GM12878 (cell line): ENCODE measurements around the gene IHH. TPM values are rescaled to one million over a fixed set of nuclear protein-coding genes. Genes with fewer than 3 reads are reported as not detected.

Source experiments
- ATAC-seq: fragments of 200-7000 bp; cut with Tn5 transposase; 3 replicates; pipeline ENCODE4 v1.9.1; 2020; ENCODE audit warnings: mild to moderate bottlenecking, moderate library complexity
- BruUV-seq: library from RNA; stranded (reverse); fragments of 400-500 nt; replicated peaks from 2 replicates; lab custom pipeline; 2021; lab: Mats Ljungman, UMichigan
- CTCF ChIA-PET: fragments of 300-600 bp; sonication (Branson Sonifier 250); formaldehyde crosslinking; extraction: SDS; loops from one replicate; lab custom pipeline; 2021; ENCODE audit warnings: inconsistent platforms; lab: Yijun Ruan, JAX
- POLR2A ChIA-PET: fragments of 350-600 bp; formaldehyde crosslinking; extraction: SDS; loops from one replicate; lab custom pipeline; 2021; ENCODE audit warnings: inconsistent platforms; lab: Charles Lee
- RAD21 ChIA-PET: fragments of 300-600 bp; sonication (Branson Sonifier 250); formaldehyde crosslinking; loops from one replicate; lab custom pipeline; 2023; ENCODE audit warnings: antibody characterized with exemption; ENCODE audit not compliant: unreplicated experiment; lab: Charles Lee
- SMC1A ChIA-PET: fragments of 300-600 bp; sonication (Branson Sonifier 250); formaldehyde crosslinking; loops from one replicate; lab custom pipeline; 2023; ENCODE audit not compliant: unreplicated experiment, uncharacterized antibody; lab: Charles Lee
- DNase-seq: peaks from one replicate; pipeline ENCODE4 v3.0.0-alpha.2; 2011; ENCODE audit warnings: low read depth, low spot score
- FAIRE-seq: peaks from 3 replicates; lab custom pipeline; 2011; peaks lifted over from hg19 to GRCh38; lab: Jason Lieb, UNC
- H2AFZ ChIP-seq: 2 replicates; pipeline ENCODE4 v1.6.0; 2011; ENCODE audit warnings: low read depth, low read length, control low read depth; ENCODE audit not compliant: control insufficient read depth
- H3K27ac ChIP-seq: 2 replicates; pipeline ENCODE4 v1.5.1; 2011; ENCODE audit warnings: control low read depth; ENCODE audit not compliant: control insufficient read depth, insufficient read depth
- H3K27me3 ChIP-seq, 2 experiments: replicated peaks in 1 of 2; 2 replicates each; pipeline versions ENCODE4 v1.6.0 to v1.6.1; 2011; ENCODE audit warnings: low read length in 1 of 2; ENCODE audit not compliant: control insufficient read depth in 2 of 2, insufficient read depth in 2 of 2
- H3K36me3 ChIP-seq, 2 experiments: 2 replicates each; pipeline ENCODE4 v1.5.1; 2011; ENCODE audit warnings: low read length in 1 of 2; ENCODE audit not compliant: control insufficient read depth in 2 of 2, insufficient read depth in 2 of 2
- H3K4me1 ChIP-seq: 2 replicates; pipeline ENCODE4 v1.6.1; 2011; ENCODE audit warnings: mild to moderate bottlenecking, low read length, moderate library complexity, mixed read lengths; ENCODE audit not compliant: control insufficient read depth, insufficient read depth
- H3K4me2 ChIP-seq: 2 replicates; pipeline ENCODE4 v1.6.0; 2011; ENCODE audit warnings: control low read depth; ENCODE audit not compliant: control insufficient read depth, insufficient read depth
- H3K4me3 ChIP-seq: fragments of 200-600 bp; sonication (generic); 2 replicates; pipeline ENCODE4 v1.5.1; 2016
- H3K79me2 ChIP-seq: 2 replicates; pipeline ENCODE4 v1.6.0; 2011; ENCODE audit warnings: low read length; ENCODE audit not compliant: control insufficient read depth, insufficient read depth
- H3K9ac ChIP-seq: 2 replicates; pipeline ENCODE4 v1.8.0; 2011; ENCODE audit warnings: low read length, control low read depth, mixed read lengths; ENCODE audit not compliant: control insufficient read depth, insufficient read depth
- H3K9me3 ChIP-seq: replicated peaks from 3 replicates; pipeline ENCODE4 v1.5.1; 2011; ENCODE audit warnings: mild to moderate bottlenecking, low read length; ENCODE audit not compliant: control insufficient read depth, insufficient read depth
- H4K20me1 ChIP-seq: 2 replicates; pipeline ENCODE4 v1.6.0; 2011; ENCODE audit not compliant: control insufficient read depth, insufficient read depth
- CTCF ChIP-seq, 3 experiments: IDR thresholded peaks in 2 of 3; conservative IDR thresholded peaks in 1 of 3; 2 replicates each; pipeline ENCODE4 v1.5.1; 2011; ENCODE audit warnings: low read depth in 3 of 3, low read length in 3 of 3, mild to moderate bottlenecking in 3 of 3, control low read depth in 2 of 3, moderate library complexity in 2 of 3, inconsistent platforms in 1 of 3, mixed read lengths in 1 of 3; ENCODE audit not compliant: control insufficient read depth in 2 of 3, insufficient read depth in 1 of 3; ENCODE audit errors: extremely low read depth in 1 of 3
- MTA2 ChIP-seq: fragments of 450-650 bp; IDR thresholded peaks from 2 replicates; pipeline ENCODE4 v1.6.1; 2016; ENCODE audit warnings: low read depth, mild to moderate bottlenecking, moderate library complexity
- RAD21 ChIP-seq: IDR thresholded peaks from 2 replicates; pipeline ENCODE4 v1.6.1; 2011; ENCODE audit warnings: mild to moderate bottlenecking, low read depth, low read length, moderate library complexity; ENCODE audit not compliant: insufficient read depth
- SMC3 ChIP-seq: IDR thresholded peaks from 2 replicates; pipeline ENCODE4 v1.6.1; 2011; ENCODE audit warnings: low read length, improper control_type of control experiment, borderline replicate concordance
- STAT3 ChIP-seq: IDR thresholded peaks from 2 replicates; pipeline ENCODE4 v1.6.1; 2011; ENCODE audit warnings: low read depth, low read length, improper control_type of control experiment
- YY1 ChIP-seq: IDR thresholded peaks from 2 replicates; pipeline ENCODE4 v1.6.1; 2011; ENCODE audit warnings: low read depth, mild to moderate bottlenecking, low read length
- WGBS: methylation state at CpG from one replicate; pipeline ENCODE4 v1.1.6; 2016; ENCODE audit warnings: low lambda C conversion rate; ENCODE audit not compliant: insufficient replicate concordance, insufficient coverage; ENCODE audit errors: missing lambda C conversion rate; 5-methylcytosine and 5-hydroxymethylcytosine counted together
- in situ Hi-C: fragments of 300-500 bp; cut with MboI; formaldehyde crosslinking; loops from 9 replicates; pipeline ENCODE4 v1.14.3; 2018; ENCODE audit warnings: mixed read lengths
- intact Hi-C: fragments of 100-400 bp; cut with micrococcal nuclease; formaldehyde crosslinking; loops from one replicate; pipeline ENCODE4 v1.14.2; 2022; ENCODE audit not compliant: unreplicated experiment
- polyA plus RNA-seq, 11 experiments: library from polyadenylated mRNA; depleted of rRNA in 4 of 11; unstranded in 6 of 11; stranded (reverse) in 5 of 11; fragments of >200 nt; fragmentation: Nextera tagmentation in 4 of 11; fragmentation: Illumina TruSeq in 1 of 11; extraction: Ambion mirVana in 4 of 11; extraction: Trizol in 1 of 11; gene quantifications; 1 replicate in 1 of 11; 2 replicates in 10 of 11; pipeline versions ENCODE4 v1.2.1 to v1.2.3, GENCODE V29; 2011 to 2016; ENCODE audit warnings: inconsistent platforms in 2 of 11, missing spikeins in 2 of 11, low read depth in 1 of 11
- total RNA-seq, 4 experiments: library from RNA; depleted of rRNA in 3 of 4; stranded (reverse); fragments of >200 nt in 3 of 4; fragmentation: Illumina TruSeq in 1 of 4; extraction: Trizol in 1 of 4; gene quantifications; 2 replicates each; pipeline versions ENCODE4 v1.2.1 to v1.2.3, GENCODE V29; 2013 to 2021
- TF ChIP-seq, protein P1 (sequence below): fragments of 450-650 bp; IDR thresholded peaks from 2 replicates; pipeline ENCODE4 v1.6.1; 2017; ENCODE audit warnings: antibody characterized with exemption, mild to moderate bottlenecking, moderate library complexity

IHH gene
- total and polyA plus RNA-seq, 10 of the 15 experiments (the other 5 are each of a cell fraction or from before 2014, with no cell fraction given): 0.04 TPM; not detected in 9

- RAD21 ChIA-PET: interaction anchor here (1.1 to 6.3 kb wide), 9 partner anchors 8 to 221 kb away, joined by 3 to 56 read pairs (median 7); no protein-coding TSS in a partner anchor
- Histone ChIP-seq H3K9ac (no peak overlapping the region), H3K27ac (no peak overlapping the region), H3K4me2 (no peak overlapping the region), H3K36me3 (peaks cover 0 to 5% of the 10 kb centered on the region in 2 experiments; a peak in 3 of 4 replicates), H3K4me1 (no peaks in the 10 kb centered on the region), H3K27me3 (no peaks in the 10 kb centered on the region), H3K4me3 (no peak overlapping the region), H4K20me1 (no peaks in the 10 kb centered on the region), H3K79me2 (no peaks in the 10 kb centered on the region), H3K9me3 (no peaks in the 10 kb centered on the region), H2AFZ (no peak overlapping the region)
- no TSS peak for BruUV-seq
- intact Hi-C loops (loop anchor here (1.0 kb wide), 2 partner anchors 46 to 82 kb away; no protein-coding TSS in a partner anchor), in situ Hi-C loops (no loop called here)
- POLR2A ChIA-PET: no interaction called here
- SMC1A ChIA-PET: interaction anchor here (0.9 to 7.3 kb wide), 12 partner anchors 9 to 86 kb away, joined by 3 to 115 read pairs (median 8); no protein-coding TSS in a partner anchor
- FAIRE-seq: peak; percentile 49
- TF ChIP-seq RAD21: peak; percentile 59
- TF ChIP-seq YY1: 0 out of 2 replicates have a peak, but pooled peaks have one; percentile 32
- TF ChIP-seq STAT3: no peak
- TF ChIP-seq, protein P1, sequence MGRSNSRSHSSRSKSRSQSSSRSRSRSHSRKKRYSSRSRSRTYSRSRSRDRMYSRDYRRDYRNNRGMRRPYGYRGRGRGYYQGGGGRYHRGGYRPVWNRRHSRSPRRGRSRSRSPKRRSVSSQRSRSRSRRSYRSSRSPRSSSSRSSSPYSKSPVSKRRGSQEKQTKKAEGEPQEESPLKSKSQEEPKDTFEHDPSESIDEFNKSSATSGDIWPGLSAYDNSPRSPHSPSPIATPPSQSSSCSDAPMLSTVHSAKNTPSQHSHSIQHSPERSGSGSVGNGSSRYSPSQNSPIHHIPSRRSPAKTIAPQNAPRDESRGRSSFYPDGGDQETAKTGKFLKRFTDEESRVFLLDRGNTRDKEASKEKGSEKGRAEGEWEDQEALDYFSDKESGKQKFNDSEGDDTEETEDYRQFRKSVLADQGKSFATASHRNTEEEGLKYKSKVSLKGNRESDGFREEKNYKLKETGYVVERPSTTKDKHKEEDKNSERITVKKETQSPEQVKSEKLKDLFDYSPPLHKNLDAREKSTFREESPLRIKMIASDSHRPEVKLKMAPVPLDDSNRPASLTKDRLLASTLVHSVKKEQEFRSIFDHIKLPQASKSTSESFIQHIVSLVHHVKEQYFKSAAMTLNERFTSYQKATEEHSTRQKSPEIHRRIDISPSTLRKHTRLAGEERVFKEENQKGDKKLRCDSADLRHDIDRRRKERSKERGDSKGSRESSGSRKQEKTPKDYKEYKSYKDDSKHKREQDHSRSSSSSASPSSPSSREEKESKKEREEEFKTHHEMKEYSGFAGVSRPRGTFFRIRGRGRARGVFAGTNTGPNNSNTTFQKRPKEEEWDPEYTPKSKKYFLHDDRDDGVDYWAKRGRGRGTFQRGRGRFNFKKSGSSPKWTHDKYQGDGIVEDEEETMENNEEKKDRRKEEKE: no peak
- peak; percentile 68 for TF ChIP-seq SMC3
- TF ChIP-seq MTA2: no peak
- peak; percentile 48 to 62 (median 58) for TF ChIP-seq CTCF (IDR thresholded peaks at IDR 0.05 in 2 of 3, conservative IDR thresholded peaks at IDR 0.05 in 1 of 3; ENCODE audit: control insufficient read depth in 2 of 3, extremely low read depth in 1 of 3, insufficient read depth in 1 of 3, low read depth in 3 of 3, low read length in 3 of 3)
- CTCF ChIA-PET: interaction anchor here (0.5 to 26.8 kb wide), 30 partner anchors 8 to 1615 kb away, joined by 3 to 365 read pairs (median 5); no protein-coding TSS in a partner anchor
- WGBS: 58% methylated on average over 14 of the region's 14 CpGs
- DNase-seq: no peak
- peak; percentile 74 for ATAC-seq
These were observed 12.8 kb upstream of the IHH start for GRCh38 chr2:219073413-219074129.
